ENCODE results near the gene TPM3. TPM values are rescaled to one million over a fixed set of nuclear protein-coding genes. Genes with fewer than 3 reads are reported as not detected.
"Not testable (repeated sequence)": the region's sequence is repeated elsewhere in the genome, so short reads cannot be mapped to it uniquely, and the experiment has no call there.

Gene TPM3
- 100 to 1,000 TPM in 2 of 3 donors, 10 to 100 TPM in 1; 68.2 to 233 (median 184) TPM for polyA plus RNA-seq

- H3K27ac ChIP-seq (ENCODE audit: low read depth, low read length), result no peak within 1 kb of the TSS
- 3 to 10% (median 10%) methylated on average over 1 of the region's 1 CpG for WGBS, 3 donors
These were observed at the start of gene TPM3 for GRCh38 chr1:154191990-154192461. Gene TPM3, minus strand, starts transcription at chr1:154192100. Its CDS starts 82 bp downstream, at chr1:154192018.

DNA sequence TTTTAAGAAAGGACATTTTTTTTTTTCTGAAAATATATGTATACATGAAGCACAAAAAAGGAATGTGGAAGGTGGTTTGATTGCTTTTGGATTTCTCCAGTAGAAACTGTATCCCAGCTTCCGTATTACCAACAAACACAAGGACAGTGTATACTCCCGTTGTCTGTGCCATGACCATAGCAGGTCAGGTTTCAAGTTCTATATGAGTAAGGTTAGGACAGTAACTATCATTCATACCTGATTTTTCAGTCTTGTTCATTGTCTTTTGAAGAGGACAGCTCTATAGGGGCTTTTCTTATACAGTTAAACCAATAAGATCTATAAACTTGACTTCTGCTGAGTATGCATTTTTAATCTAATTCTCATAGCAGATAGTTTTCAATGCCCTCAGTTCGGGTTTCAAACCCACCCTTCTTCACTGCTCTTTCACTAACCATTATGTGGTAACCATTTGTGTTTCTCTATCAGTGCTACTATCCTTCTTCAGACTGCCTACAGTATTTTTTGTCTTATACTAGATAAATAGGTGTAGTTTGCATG is 48.5 kb upstream of the TPM3 start:
- H3K27ac ChIP-seq (ENCODE audit: low read depth, low read length), result no peak overlapping the region
- 87 to 92% (median 91%) methylated on average over 3 of the region's 3 CpGs for WGBS, 3 donors

GRCh38 chr1:154239491-154239890 is 47.6 kb upstream of the TPM3 start:
- H3K27ac ChIP-seq (ENCODE audit: low read depth, low read length), result no peak overlapping the region
- 81 to 92% (median 84%) methylated on average over 3 of the region's 3 CpGs for WGBS, 3 donors

DNA sequence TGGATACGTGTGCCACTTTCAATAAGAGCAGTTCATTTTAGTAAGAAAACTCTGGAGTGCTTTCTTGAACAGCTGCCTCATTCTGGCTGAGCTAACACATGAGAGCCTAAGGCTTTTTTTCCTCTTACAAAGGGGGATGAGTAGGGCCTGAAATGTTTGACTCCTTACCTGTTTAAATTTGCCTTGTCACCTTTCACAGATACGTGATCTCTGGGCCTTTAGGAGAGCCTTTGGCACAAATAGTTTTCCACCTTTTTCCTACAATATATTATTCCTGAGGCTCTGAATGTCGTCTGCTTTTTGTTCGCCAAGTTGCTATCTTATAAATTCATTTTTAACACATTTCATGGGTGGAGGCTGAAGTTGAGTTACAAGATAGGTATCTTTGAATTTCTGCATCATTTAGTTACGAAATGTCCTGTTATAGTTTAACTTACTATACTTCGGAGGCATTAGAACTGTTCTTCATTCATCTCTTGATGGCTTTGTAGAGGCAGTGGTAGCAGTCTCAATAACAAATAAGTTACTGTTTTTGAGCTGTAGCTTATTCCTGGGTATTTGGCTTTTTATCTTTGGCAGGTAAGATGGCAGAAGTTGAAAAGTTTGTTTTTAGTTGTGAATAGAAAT is 46.1 kb upstream of the TPM3 start:
- 86 to 90% (median 90%) methylated on average over 6 of the region's 6 CpGs for WGBS, 3 donors
- H3K27ac ChIP-seq (ENCODE audit: low read depth, low read length), result no peak overlapping the region

DNA sequence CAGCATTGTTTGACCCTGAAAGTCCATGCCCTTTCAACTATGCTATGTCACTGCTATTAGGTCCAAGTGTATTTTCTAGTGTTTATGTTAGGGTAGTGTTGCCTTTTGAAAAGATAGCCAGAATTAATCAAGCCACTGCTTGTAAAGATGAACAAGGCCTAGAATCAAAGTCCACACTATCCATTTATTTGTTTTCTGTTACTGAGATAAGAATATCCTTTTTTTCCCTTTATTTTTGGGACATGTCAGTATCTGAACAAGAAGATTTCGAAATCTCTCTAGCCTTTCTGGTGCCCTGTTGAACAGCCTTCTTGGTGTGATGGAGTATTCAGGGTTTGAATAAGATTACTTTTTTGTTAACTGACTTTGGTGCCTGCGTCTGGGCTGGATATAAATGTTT is 45.5 kb upstream of the TPM3 start:
- WGBS, 3 donors, result 92 to 97% (median 92%) methylated on average over 2 of the region's 2 CpGs
- H3K27ac ChIP-seq (ENCODE audit: low read depth, low read length), result no peak overlapping the region

DNA sequence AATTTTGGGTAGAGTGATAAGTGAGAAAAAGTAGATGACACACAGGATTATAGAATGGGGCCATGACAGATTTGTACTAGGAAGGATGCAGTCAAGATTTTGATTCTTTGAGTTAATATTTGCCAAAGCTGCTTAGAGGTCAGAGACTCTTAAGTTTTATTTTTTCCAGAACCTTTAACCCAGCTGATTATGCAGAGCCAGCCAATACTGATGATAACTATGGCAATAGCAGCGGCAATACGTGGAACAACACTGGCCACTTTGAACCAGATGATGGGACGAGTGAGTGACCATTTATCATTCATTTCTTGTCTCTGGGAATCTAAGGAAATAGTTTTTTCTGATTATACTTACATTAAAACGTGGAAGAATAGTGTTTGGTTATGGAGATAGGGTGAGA is 45.0 kb upstream of the TPM3 start:
- no peak overlapping the region for H3K27ac ChIP-seq (ENCODE audit: low read depth, low read length)
- 73 to 83% (median 81%) methylated on average over 4 of the region's 4 CpGs for WGBS, 3 donors

DNA sequence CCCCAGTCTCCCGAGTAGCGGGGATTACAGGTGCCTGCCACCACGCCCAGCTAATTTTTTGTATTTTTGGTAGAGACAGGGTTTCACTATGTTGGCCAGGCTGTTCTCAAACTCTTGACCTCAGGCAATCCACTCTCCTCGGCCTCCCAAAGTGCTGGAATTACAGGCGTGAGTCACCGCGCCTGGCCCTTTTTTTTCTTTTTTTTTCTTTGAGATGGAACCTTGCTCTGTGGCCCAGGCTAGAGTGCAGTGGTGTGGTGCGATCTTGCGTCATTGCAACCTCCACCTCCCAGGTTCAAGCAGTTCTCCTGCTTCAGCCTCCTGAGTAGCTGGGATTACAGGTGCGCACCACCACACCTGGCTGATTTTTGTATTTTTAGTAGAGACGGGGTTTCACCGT is 41.2 kb upstream of the TPM3 start:
- 95 to 97% (median 97%) methylated on average over 12 of the region's 12 CpGs for whole genome bisulfite sequencing, 3 donors
- not testable (repeated sequence) for H3K27ac ChIP-seq (ENCODE audit: low read depth, low read length)

- 97 to 98% (median 98%) methylated on average over 3 of the region's 3 CpGs for WGBS, 3 donors
These were observed 39.2 kb upstream of the TPM3 start for GRCh38 chr1:154231112-154231511.

DNA sequence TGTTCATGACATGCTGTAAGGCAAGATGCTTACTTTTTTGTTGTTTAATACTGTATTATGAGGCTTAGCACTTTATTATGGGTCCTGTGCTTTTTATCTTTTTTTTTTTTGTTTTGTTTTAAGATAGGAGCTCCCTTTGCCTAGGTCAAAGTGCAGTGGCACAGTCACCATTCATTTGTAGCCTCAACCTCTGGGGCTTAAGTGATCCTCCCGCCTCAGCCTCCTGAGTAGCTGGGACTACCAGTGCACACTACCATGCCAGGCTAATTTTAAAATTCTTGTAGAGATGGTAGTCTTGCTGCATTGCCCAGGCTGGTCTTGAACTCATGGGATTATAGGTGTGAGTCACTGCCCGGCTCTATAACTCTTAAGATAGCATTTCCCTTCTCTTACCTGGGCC is 33.5 kb upstream of the TPM3 start:
- no peak overlapping the region for H3K27ac ChIP-seq (ENCODE audit: low read depth, low read length)
- 92 to 100% (median 95%) methylated on average over 2 of the region's 2 CpGs for WGBS, 3 donors

More at GRCh38 chr1:154231112-154231511, 39.2 kb upstream of the TPM3 start:
- not testable (repeated sequence) for H3K27ac ChIP-seq (ENCODE audit: low read depth, low read length)

GRCh38 chr1:154223621-154224020 is 31.7 kb upstream of the TPM3 start:
- WGBS, 3 donors, result 38 to 61% (median 59%) methylated on average over 2 of the region's 2 CpGs
- H3K27ac ChIP-seq (ENCODE audit: low read depth, low read length), result no peak overlapping the region

- H3K27ac ChIP-seq (ENCODE audit: low read depth, low read length), result no peak overlapping the region
- WGBS, 3 donors, result 75 to 91% (median 84%) methylated on average over 1 of the region's 1 CpG
These were observed 31.0 kb upstream of the TPM3 start for GRCh38 chr1:154222918-154223317.

DNA sequence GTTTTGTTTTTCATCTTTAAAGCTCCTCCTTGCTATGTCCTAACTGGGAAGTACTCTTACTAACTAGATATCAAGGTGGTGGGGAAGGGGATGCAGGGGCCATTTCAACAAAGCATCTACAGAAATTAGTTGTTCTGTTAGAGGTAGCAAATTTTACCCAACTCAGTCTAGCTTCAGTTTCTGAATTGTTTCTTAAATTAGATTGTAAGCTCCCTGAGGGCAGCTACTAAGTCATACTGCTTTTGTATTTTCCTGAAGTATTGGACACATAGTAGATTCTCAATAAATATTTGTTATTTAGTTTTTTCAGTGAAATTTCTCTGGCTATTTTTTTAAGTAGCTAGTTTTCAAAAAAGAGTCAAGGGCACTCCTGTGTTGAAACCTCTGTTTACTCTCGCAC is 30.6 kb upstream of the TPM3 start:
- 50 to 75% (median 73%) methylated on average over 1 of the region's 1 CpG for WGBS, 3 donors
- H3K27ac ChIP-seq (ENCODE audit: low read depth, low read length), result no peak overlapping the region

DNA sequence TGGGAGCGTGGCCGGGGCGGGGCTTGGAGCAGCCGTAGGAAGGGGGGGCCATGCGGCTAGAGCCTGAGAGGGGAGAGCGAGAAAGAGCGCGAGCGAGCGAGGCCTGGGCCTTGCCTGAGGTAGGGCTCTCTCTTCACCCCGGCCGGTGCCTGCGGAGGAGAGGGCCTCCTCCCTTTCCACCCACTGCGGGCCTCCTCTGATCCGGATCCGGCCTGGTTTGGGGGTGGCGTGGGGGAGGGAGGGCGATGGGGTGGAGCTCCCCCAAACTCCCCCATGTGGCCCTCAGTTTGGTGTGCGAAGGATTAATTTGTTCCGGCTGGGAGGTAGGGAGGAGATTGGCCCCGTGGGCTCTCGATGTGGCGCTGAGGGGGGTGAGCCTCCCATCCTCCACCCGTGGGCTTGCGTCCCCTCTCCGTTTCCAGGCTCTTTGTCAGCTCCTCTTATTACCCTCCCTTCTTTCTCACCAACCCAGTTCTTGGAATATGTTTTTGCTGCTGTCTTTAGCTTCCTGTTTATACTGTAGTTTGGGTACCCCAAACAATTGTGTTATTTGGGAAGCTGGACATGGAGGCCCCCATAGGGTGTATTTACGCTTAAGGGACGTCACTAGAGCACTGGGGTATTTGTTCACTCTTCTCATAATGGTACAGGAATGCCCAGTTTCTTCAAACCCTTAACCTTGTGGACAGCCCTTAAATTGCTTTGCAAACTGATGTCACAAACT is 29.5 kb upstream of the TPM3 start:
- 0 to 1% (median 1%) methylated on average over 14 to 28 of the region's 28 CpGs for WGBS, 3 donors
- peak overlapping the region; percentile 83 for H3K27ac ChIP-seq (ENCODE audit: low read depth, low read length)

- peak overlapping the region; percentile 83 for H3K27ac ChIP-seq (ENCODE audit: low read depth, low read length)
- WGBS, 3 donors, result 0% methylated on average over 19 to 32 of the region's 33 CpGs
These were observed 29.0 kb upstream of the TPM3 start for GRCh38 chr1:154220970-154221277.

DNA sequence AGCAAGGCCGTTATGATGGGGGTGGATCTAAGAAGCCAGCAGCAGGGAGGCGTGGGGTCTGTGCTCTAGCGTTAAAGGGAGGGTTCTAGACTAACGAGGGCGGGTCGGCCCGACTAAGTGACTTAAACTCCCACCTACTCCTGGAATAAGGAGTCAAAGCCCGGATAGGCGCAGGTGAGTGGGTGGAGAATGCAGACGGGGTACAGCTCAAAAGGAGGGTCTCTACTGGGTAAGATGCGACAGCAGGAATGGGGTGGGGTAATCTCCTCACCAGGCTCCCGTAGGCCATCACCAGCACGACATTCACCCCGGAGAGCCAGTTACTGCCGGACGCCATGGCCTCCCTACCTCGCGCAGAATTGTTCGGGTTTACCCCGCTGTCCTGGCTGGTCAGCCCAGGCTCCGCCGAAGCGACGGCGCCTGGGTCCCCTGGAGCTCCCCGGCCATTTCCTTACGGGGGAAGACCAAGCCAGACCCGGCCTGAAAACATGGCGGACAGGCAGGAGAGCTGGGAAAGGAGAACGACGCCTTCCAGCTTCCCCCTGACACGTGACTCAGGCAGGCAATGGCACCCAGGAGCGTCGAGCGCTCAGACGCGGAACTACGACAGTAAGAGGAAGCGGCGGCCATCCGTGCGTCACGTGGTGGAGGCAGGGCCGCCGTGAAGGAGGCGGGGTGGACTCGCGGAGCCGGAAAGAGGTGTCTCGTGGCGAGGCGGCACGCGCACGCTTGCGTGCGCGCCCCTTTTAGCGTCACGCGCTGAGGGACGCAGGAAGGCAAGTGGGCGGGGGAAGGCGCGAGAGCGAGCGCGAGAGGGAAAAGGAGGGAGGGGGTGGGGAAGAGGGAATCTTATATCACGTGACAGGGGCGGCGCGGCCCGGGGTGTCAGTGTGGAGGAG is 28.4 kb upstream of the TPM3 start, which contains the start of gene UBAP2L:
Gene UBAP2L (plus strand): TSS at position 885 of the 899 bp plus-strand sequence. CDS start 4,169 bp downstream, outside the sequence.
- H3K27ac ChIP-seq (ENCODE audit: low read depth, low read length), result peak within 1 kb of the TSS; percentile 88
- 0 to 1% (median 0%) methylated on average over 66 to 73 of the region's 73 CpGs for WGBS, 3 donors

DNA sequence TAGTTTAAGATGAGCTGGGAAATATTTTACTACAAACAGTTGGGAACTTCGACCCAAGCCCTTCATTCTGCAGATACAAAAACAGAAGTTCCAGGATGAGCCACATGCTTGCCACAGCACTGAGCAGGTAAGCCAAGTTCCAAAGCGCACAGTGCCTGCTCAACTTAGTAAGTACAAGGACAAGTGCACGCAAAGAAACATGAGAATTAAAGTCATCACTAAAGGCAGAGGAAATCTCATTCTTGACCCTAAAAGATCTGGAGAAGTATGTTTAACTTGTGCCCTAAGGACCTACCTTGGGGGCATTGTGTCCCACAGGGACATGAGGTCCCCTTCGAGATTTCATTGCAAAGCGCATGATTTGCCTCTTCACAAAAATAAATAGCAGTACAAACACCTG is 27.6 kb upstream of the TPM3 start:
- WGBS, 3 donors, result 6 to 16% (median 16%) methylated on average over 5 of the region's 5 CpGs
- H3K27ac ChIP-seq (ENCODE audit: low read depth, low read length), result no peak overlapping the region

DNA sequence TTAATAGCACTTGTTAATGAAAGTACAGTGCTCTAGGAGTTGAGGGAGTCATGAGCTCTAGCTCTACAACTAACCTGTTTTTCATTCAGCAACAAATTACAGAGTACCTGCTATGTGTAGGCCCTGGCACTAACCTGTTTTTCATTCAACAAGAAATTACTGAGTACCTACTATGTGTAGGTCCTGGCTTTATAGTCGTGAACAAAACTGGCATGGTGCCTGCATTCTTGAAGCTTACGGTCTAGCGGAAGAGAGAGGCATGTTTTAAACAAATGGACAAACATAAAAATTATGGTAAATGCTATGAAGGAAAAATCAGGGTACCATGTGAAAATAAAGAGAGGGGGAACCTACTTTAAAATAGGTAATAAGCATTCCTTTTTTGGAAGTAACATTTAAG is 26.6 kb upstream of the TPM3 start:
- 36 to 74% (median 71%) methylated on average over 3 of the region's 3 CpGs for WGBS, 3 donors
- no peak overlapping the region for H3K27ac ChIP-seq (ENCODE audit: low read depth, low read length)

DNA sequence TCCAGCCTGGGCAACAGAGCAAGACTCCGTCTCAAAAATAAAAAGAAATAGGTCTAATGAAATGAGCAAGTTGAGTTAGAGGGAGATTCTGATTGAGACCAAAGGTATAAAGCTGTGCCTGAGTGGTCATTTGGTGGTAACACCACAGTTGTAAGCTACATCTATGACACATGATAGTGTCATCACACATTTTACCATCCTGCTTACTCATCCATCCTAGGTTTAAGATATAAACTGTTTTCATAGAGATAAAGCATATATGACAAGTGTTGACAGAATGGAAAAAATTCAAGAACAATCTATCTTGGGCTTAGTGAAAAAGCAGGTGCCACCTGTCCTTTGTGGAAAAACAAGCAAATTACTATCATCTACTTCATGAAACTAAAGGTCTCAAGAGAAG is 21.4 kb upstream of the TPM3 start:
- no peak overlapping the region for H3K27ac ChIP-seq (ENCODE audit: low read depth, low read length)
- 94 to 97% (median 95%) methylated on average over 1 of the region's 1 CpG for WGBS, 3 donors

- WGBS, 3 donors, result 72 to 96% (median 92%) methylated on average over 10 of the region's 10 CpGs
- H3K27ac ChIP-seq (ENCODE audit: low read depth, low read length), result no peak overlapping the region
These were observed 20.2 kb upstream of the TPM3 start for GRCh38 chr1:154212083-154212482.
